ENCODE results near the gene OCA2.

- TF ChIP-seq, protein P1, sequence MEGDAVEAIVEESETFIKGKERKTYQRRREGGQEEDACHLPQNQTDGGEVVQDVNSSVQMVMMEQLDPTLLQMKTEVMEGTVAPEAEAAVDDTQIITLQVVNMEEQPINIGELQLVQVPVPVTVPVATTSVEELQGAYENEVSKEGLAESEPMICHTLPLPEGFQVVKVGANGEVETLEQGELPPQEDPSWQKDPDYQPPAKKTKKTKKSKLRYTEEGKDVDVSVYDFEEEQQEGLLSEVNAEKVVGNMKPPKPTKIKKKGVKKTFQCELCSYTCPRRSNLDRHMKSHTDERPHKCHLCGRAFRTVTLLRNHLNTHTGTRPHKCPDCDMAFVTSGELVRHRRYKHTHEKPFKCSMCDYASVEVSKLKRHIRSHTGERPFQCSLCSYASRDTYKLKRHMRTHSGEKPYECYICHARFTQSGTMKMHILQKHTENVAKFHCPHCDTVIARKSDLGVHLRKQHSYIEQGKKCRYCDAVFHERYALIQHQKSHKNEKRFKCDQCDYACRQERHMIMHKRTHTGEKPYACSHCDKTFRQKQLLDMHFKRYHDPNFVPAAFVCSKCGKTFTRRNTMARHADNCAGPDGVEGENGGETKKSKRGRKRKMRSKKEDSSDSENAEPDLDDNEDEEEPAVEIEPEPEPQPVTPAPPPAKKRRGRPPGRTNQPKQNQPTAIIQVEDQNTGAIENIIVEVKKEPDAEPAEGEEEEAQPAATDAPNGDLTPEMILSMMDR (optimal IDR thresholded peaks at IDR 0.05 in 1 of 3, IDR thresholded peaks at IDR 0.05 in 1 of 3, conservative IDR thresholded peaks at IDR 0.05 in 1 of 3; ENCODE audit: extremely low read depth in 1 of 3, insufficient read depth in 2 of 3, low read length in 3 of 3): no peak
- TF ChIP-seq EZH2 (IDR thresholded peaks at IDR 0.05; ENCODE audit: low read length): no peak
Observed at GRCh38 chr15:28114721-28115622, 15.9 kb upstream of the OCA2 start.
